ENCODE measurements around the gene PRRT2. TPM values are rescaled to one million over a fixed set of nuclear protein-coding genes. Genes with fewer than 3 reads are reported as not detected.
"Not testable (repeated sequence)": the region's sequence is repeated elsewhere in the genome, so short reads cannot be mapped to it uniquely, and the experiment has no call there.

The PRRT2 gene
- total RNA-seq, 1 experiment from 2014 or later, result 4.5 TPM

GRCh38 chr16:29831490-29831889, 19.5 kb downstream of the PRRT2 start:
- DNase-seq (ENCODE audit: low read depth), result no peak

- not testable (repeated sequence) for DNase-seq (ENCODE audit: low read depth)
Observed at GRCh38 chr16:29833219-29833618, 21.2 kb downstream of the PRRT2 start.

- no peak for DNase-seq (ENCODE audit: low read depth)
Observed at GRCh38 chr16:29834079-29834478, 22.1 kb downstream of the PRRT2 start.

GRCh38 chr16:29835926-29836325, 23.9 kb downstream of the PRRT2 start:
- DNase-seq (ENCODE audit: low read depth), result no peak

- no peak for DNase-seq (ENCODE audit: low read depth)
Observed at GRCh38 chr16:29836623-29837022, 24.6 kb downstream of the PRRT2 start.

GRCh38 chr16:29837841-29838240, 25.8 kb downstream of the PRRT2 start:
- DNase-seq (ENCODE audit: low read depth), result no peak

GRCh38 chr16:29839822-29840221, 27.8 kb downstream of the PRRT2 start:
- no peak for DNase-seq (ENCODE audit: low read depth)

GRCh38 chr16:29840240-29840639, 28.2 kb downstream of the PRRT2 start:
- DNase-seq (ENCODE audit: low read depth), result no peak

GRCh38 chr16:29841631-29842030, 29.6 kb downstream of the PRRT2 start:
- DNase-seq (ENCODE audit: low read depth), result no peak

- no peak for DNase-seq (ENCODE audit: low read depth)
Observed at GRCh38 chr16:29842732-29843346, 30.8 kb downstream of the PRRT2 start.

GRCh38 chr16:29843931-29844330, 31.9 kb downstream of the PRRT2 start:
- DNase-seq (ENCODE audit: low read depth), result no peak

GRCh38 chr16:29844575-29845331, 32.8 kb downstream of the PRRT2 start:
- no peak for DNase-seq (ENCODE audit: low read depth)

GRCh38 chr16:29845656-29846055, 33.7 kb downstream of the PRRT2 start:
- DNase-seq (ENCODE audit: low read depth), result no peak

- peak; percentile 42 for DNase-seq (ENCODE audit: low read depth)
Observed at GRCh38 chr16:29848420-29849297, 36.7 kb downstream of the PRRT2 start.

- DNase-seq (ENCODE audit: low read depth), result no peak
Observed at GRCh38 chr16:29849505-29849904, 37.5 kb downstream of the PRRT2 start.

GRCh38 chr16:29850998-29851397, 39.0 kb downstream of the PRRT2 start:
- DNase-seq (ENCODE audit: low read depth), result no peak

GRCh38 chr16:29852654-29853053, 40.7 kb downstream of the PRRT2 start:
- DNase-seq (ENCODE audit: low read depth), result no peak

GRCh38 chr16:29854520-29855100, 42.6 kb downstream of the PRRT2 start:
- no peak for DNase-seq (ENCODE audit: low read depth)

- peak; percentile 52 for DNase-seq (ENCODE audit: low read depth)
Observed at GRCh38 chr16:29857133-29857760, 45.3 kb downstream of the PRRT2 start.

- no peak for DNase-seq (ENCODE audit: low read depth)
Observed at GRCh38 chr16:29858149-29858849, 46.3 kb downstream of the PRRT2 start.

GRCh38 chr16:29858974-29859373, 47.0 kb downstream of the PRRT2 start:
- no peak for DNase-seq (ENCODE audit: low read depth)

All from HT1080 (cell line).